NCI-H1436 treated with DMSO at 0.1 percent for 48 hours (cell line): ENCODE measurements around the gene TEAD3.

Experiments used
- DNase-seq: peaks from one replicate; lab custom pipeline; 2025; lab: John Stamatoyannopoulos, UW

Gene TEAD3

DNA sequence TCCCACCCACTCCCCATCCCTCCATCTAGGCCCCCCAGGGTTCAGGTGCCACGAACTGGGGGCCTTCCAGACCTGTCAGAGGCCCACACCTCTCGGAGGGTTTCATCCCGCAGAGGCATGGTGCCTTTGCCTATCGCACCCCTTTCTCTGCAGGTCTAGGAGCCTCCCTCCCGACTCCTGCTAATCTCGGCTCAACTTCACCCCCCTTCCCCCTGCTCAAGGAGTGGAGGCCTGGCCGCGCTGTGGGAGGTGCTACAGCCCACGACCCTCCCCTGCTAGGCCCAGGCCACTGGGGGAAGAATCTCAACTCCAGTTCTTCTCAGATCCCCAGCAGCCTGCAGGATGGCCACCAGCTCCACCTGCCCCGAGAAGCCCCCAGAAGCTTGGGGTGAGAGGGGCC is 15.9 kb upstream of the TEAD3 start, which contains the start of gene TULP1:
TULP1 (minus strand) TSS at position 157 of the 400 bp plus-strand sequence; CDS start at position 119, 38 bp downstream.
- DNase-seq = no peak

DNA sequence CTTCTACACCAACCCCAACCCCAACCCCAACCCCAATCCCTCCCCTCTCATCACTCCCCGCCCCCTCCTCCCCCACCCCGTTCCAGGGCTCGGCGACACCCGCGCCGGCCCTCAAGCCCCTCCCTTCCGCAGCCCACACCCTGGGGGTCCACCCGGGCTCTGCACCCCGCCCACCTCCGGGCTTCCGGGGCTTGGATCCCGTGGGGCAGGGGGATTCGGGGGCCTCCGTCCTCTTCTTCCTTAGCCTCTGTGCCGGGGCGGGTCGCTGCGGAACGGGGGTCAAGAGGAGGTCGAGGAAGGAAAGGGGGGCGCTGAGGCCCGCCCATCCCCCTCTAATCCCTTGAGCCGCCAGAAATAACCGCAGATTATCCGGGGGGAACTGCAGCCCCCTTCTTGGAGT is 15.1 kb upstream of the TEAD3 start:
- no peak for DNase-seq

DNA sequence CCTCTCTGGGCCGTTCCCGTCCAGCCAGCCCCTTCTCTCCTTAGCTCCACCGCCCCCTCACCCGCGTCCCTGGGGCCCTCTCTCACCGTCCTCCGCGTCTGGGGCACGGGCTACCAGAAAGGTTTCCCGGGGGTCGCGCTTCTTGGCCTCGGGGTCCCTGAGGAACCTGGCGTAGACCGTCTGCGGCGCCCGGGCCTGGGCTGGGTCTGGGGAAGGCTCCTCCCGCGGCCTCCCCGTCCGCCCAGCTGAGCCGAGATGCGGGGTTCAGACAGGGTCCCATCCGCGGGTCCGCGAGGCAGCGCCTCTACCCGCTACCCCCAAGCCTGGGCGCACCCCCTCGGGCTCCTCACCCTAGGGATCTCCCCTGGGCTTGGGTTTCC is 14.7 kb upstream of the TEAD3 start:
- no peak for DNase-seq

DNA sequence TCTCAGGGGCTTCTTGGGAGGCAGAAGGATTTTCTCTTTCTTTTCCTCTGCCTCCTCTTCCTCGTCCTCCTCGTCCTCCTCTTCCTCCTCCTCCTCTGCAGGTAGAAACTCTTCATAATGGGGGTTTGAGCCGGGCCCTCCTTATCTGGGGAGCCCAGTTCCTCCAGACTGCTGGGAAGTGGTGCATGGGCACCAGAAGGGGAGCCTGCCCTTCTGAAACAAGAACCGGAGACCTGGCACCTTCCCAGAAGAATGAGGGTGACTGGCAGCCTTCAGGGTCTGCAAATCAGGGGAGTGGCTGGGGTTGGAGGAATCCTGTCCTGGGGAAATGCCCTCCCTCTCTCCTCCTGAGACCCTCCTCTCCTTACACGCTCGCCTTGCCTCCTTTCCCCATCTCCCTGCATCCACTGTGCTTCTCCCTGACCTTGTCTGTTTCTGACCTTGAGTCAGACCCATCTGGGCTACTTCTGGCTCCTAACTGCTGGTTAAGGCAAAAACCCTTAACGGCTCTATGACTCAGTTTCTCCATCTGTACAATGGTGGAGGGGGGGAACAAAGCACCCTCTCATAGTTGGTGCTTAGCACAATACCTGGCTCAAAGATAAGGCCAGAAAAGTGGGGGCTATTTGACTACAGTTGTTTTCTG is 14.2 kb upstream of the TEAD3 start:
- no peak for DNase-seq

DNA sequence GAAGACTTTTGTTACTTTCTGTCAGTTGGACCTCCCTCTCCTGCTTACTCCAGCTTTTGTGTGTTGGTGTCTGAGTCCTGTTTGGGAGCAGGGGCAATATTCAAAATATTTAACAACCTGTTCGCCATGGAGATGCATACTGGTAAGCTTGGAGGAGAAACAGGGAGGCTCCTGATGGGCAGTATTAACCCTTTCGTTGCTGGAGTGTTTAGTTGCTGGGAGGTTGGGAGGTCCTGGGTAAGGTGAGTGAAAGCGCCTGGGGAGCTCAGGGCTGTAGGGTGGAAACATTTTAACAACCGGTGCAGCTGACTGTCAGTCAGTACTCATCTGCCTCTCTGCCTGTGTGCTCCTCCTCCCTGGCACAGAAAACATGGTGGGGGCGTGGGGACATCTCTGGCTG is 11.7 kb upstream of the TEAD3 start:
- DNase-seq = no peak

DNA sequence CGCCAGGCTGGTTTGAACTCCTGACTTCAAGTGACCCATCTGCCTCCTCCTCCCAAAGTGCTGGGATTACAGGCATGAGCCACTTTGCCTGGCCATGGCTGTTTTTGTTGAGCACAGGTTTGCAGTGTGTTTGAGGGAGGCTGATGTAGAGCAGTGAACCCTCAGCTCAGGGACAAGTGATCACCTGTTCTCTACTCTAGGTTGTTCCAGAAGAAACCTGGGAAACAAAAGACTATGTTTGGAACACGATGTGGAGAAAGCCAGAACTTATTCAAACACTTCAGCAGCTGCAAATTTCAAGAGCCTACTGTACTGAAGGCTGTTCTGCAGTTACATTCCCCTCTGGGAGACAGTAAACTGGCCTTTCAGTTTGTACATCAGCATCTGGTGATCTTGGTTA is 11.1 kb upstream of the TEAD3 start:
- no peak for DNase-seq

DNA sequence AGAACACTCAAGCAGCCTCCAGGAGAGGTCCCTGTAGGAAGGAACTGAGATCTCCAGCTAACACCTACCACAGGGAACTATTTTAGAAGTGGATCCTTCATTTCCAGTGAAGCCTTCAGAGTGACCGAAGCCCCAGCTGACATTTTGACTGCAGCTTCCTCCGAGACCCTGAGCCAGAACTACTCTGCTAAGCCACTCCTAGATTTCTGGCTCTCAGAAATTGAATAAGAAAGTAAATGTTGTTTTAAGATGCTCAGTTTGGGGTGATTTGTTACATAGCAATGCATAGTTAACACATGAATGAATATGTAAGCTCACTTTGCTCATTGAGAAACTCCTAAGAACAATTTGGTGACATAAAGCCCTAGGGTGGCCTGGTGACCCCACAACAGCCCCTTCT is 10.3 kb upstream of the TEAD3 start:
- no peak for DNase-seq

DNA sequence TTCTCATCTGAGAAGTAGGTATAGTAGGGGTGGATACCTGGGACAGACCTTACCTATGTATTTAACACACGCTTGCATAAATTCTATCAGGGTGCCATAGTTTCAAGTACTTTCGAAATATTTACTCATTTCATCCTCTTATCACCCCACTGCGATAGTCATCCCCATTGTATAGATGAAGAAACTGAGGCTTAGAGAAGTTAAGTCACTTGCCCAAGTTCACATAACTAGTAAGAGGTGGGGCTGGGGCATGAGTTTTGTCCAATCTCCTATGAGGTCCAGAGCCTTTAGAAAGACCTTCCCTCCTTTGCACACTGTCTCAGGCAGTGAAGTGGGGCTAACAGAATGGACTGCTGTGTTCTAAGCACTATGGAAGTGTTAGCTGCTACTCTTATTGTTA is 9.7 kb upstream of the TEAD3 start:
- DNase-seq = no peak

DNA sequence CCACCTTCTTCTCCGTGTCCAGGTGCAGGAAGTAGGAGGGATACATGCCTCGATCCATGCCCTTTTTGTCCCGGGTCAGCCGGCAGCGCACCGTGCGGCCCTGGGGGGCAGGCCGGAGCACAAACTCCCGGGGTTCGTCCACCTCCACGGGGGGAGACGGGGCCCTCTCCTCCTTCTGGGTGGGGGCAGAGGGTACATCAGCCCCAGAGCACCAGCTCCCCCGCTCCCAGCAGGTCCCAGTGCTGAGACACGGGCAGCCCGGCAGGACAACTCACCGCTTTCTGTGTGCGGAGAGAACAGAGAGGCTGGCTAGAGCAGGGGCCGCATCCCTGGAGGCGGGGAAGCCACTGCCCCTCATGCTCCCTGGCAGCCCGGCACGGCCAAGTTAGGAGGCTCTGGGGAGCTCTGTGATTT is 9.1 kb upstream of the TEAD3 start:
- no peak for DNase-seq

DNA sequence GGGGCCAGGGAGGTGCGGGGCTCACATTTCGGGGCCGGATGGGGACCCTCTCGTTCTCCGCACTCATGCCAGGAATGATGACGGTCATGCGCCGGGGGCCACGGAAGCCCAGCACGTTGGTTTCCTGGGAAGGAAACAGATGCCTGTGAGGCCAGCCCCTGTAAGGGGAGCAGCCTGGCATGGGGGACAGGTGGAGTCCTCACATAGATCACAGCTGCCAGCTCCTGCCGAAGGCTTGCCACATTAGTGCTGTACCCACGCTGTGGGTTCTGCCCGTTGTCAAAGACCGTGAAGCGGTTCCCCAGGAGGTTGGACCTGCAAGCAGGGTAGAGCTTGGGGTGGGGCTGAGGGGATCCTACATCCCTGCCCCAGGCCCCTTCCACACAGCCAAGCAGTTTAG is 6.7 kb upstream of the TEAD3 start:
- DNase-seq = no peak

DNA sequence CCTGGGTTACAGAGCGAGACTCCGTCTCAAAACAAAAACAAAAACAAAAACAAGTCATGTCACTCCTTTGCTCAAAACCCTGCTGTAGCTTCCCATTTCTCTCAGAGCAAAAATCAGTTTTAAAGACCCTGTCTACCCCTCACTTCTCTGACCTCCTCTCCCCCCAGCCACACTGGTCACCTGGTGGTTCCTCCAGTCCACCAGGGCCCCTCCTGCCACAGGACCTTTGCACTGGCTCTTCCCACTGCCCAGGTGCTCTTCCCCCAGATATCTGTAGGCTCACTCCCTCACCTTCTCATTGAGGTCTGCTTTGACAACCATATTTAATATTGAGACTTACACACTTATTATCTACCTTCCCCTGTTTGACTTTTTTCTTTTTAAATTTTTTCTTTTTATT is 4.9 kb upstream of the TEAD3 start:
- DNase-seq = no peak

DNA sequence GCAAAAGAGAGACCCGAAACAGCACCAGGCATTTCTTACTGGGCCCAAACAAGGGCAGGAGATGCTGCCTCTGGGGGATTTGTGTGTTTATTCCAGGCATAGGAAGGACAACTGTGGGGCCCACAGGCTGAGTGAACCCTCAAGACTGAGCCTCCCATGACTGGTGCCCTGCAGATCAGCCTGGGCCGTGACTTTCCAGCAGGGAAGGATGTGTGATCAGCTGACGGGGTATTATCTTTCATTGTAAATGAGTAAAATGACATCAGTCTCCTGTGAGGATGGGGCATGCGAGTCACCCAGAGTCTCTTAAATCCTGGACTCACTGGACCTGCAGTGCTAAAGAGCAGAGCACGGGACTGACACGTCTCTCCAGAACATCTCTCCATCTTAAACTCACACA is 3.9 kb upstream of the TEAD3 start:
- DNase-seq = no peak

DNA sequence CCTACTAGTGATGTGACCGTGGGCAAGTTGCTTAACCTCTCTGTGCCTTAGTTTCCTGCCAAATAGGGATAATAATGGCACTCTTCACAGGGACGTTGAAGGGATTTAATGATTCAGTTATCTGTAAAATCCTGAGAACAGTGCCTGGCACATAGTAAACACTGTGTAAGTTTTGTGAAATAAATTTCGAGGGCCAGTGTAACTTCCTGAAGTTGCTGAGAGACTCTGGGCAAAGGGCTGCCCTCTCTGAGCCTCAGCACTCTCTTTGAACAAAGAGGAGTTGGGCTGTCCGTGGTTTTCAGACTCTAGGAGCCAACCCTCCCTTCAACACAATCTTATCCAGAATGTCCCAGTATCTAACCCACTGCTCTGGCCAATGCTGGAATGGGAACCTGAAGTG is 2.5 kb upstream of the TEAD3 start:
- no peak for DNase-seq

DNA sequence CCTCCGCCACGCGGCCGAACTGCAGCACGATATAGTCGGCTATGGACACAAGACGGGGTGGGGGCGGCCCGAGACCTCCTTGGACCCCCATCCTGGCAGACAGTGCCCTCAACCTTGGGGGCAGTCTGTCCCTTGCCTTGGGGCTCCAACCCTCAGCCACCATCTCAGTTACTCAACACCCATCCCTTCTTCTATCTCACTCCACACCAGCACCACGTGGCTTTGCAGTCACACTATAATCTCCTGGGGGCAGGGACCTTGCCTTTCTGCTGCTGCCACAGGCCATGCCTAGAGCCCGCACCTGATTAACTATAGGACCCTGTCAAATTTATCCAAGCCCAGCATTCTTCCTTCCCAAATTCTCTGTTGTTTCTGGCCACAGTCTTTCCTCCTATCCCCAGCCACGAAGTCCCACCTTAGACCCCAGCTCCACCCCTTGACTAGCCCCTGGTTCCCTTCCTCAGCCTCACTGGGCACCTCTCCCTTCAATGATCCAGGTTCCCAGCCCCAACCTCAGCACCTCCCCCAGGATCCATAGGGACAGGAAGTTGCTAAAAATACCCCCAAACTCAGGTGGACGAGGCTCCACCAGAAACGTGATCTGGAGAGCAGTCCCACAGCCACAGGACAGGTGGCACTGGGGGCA is 1.7 kb upstream of the TEAD3 start:
- DNase-seq = no peak

DNA sequence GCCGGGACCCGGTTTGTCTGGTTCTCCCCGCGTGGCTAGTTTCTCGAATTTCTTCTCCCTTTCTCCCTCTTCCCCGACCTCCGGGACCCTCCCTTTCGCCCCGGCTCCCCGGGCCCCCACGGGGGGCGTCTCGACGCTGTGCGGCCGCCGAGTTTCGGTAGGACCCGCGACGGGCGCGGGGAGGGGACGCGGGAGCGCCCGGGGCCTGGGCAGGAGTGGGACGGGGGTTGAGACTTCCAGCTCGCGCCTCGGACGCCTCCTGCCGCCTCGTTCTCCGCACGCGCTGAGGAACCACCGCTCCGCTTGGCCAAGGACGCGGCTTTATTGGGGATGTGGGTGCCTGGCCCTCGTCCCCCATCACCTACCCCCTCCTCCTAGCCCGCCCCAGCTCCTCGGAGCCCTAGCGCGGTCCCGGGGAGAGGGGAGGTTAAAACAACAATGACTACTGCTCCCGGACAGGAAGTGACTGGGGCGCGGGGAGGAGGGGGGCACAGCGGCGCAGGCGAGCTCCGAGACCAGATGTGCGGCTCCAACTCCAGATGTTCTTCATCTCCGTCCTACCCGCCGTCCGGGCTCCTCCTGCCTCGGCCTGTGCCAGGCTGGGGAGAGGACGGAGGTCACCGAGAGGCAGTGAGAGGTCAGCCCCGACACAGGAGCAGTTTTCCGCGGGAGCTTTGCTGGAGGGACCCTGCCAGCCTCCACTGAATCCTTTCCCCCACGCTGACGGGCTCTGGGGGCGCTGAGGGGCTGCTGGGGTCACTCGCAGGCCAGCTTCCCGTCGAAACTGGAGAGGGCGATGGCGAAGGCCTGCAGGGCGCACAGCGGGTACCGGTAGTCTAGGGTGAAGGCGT is 917 bp upstream of the TEAD3 start:
- DNase-seq = no peak

DNA sequence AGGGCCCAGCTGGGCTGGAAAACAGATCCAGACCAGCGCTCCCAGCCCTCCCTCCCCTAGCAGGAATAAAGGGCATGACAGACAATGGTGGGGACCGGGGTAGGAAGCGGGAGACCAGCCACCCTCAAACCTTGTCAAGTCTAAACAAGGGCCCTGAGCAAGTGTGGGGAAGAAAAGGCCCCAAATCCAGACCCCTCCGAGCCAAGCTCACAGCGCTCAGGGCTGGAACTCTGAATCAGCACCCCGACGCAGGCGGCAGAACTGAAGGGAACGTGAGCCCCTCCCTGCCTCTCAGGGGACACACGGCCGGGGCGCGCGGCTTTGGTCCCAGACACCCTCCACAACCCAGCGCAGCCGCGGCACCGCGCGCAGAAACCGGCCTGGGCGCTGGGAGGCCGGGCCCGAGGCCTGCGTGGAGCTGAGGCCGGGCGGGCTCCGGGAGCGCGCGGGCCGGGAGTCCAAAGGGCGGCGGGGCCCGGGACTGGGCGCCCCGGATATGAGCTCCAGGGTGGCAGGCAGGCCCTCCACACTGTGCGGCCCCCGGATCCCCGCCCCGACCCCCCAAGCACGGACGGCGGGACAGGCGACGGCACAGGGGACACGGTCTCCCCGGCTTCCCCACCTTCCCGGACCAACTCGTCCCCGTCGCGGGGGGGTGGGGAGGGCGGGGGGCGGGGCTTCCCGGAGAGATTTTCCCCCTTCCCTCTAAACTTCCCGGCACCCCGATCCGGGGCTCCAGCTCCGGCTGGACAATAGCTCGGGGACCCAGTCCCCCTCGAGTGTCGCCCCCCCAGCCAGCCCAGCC is 641 bp downstream of the TEAD3 start:
- DNase-seq = no peak

DNA sequence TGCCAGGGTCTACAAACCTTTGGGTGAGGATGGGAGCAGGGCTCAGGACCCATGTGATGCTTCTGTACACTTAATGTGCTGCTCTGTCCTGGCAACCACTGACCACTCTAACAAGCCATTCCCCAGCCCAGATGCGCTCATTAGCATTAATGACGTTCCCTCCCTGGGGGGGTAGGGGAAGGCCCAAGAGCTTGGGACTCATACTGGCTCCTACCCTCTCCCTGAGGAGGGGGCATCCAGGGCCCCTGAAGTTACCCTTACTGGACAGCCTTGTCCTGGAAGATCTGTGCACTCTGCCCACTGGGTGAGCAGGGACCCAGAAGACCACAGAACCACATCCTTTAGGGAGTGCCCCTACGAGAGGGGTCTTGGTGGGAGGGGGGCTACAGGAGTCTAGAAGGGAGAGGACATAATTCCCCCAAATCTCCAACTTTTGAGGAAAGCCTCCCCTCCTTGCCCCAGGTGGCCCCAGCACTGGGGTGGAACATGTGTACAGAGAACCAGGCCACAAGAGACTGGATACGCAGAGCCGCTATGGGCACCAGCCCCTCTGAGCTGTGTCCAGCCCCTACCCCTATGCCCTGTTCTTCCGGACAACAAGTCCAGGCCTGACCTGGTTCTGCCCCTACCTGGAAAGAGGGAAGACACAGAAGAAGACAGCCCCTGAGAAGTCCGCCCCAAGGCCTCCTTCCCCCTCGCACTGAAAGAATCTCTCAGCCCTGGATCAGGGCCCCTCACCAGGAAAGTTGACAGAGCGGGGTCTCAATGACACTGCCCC is 1.4 kb downstream of the TEAD3 start:
- no peak for DNase-seq

DNA sequence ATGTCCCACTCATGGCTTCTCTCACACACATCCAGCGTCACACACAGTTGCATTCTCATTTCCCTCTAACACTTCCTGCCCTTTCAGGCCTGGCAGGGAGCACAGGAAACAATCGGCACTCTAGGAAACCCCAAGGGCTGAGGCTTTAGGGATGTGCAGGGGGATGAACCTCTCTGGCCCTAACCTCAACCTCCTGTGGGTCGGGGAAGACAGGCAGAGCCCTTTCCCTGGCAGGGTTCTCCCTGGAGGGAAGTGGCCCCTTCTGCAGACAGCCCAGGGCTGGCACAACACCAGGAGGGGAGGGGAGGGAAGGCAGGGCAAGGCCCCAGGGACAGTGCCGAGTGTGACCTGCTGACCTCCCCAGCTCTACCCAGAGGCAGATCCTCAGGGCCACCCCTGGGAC is 2.7 kb downstream of the TEAD3 start:
- no peak for DNase-seq

DNA sequence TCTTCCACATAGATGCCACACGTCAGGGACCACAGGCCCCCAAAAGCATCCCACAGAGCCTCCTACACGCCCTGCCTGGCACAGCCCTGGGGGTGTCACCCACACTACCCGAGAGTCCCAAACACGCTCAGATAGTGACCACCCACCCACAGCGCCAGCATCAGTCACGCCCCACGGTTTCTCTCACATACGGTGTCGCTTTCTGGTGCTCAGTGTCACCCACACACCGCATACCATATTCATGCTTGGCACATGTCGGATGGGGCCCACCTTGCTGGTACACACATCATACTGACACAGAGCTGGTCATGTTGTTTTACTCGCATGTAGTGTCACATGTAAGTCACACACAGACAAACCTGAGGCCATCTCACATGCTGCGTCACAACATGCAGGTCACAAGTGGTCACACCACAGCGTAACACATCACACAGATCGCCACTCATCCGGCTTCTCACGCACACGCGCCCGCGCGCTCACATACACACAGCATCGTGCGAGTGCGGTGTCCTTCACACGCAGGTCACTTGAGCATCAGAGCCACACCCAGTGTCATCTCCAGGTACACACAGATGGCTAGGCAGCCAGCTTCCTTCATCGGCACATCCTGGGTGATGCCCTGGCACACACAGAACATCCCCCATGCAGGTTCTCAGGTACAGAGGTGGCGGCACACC is 3.4 kb downstream of the TEAD3 start:
- no peak for DNase-seq

DNA sequence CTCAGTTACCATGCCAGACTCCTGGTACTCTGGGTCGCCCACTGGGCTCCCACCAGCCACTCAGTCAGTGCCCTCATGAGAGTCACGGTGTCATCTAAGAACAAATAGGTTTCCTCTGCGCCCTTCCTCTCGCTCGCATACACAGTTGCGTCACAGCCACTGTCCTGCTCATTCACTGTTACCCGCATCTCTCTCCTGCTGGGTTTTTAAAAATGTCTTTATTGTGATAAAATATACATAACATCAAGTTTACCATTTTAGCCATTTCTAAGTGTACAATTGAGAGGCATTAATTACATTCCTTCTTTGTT is 4.0 kb downstream of the TEAD3 start:
- no peak for DNase-seq

DNA sequence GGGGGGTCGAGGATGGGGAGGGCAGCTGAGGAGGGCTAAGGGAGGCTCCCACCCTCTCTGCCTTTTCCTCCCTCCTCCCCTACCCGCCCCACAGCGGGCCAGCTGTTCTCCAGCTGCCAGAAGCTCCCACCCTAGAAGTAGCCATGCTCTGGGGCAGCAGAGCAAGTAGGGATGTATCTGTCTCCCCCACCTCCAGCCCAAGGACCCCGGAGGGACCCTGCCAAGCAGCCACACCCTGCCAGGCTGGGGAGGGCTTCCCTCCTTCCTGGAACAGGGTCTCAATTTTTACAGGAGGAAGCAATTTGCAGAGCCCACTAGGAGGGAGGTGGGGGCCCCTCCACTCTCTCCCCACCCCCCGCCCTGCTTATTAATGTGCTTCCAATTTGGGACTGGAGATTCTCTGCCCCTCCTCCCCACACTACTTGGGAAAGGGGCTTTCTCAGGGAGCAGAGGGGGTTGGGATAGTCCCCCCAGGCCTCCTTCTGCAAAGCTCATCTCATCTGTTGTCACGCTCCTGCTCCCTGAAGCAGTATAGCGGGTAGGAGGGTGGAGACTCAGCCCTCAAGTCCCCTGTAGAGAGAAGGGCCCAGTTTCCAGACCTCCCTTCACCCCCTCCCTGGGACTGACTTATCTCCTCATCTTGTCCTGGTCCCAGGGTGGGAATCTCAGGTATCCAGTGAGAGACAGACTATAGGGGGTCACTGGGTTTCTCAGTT is 4.5 kb downstream of the TEAD3 start:
- DNase-seq = no peak
